ENCODE measurements around the gene CACNB1. TPM values are rescaled to one million over a fixed set of nuclear protein-coding genes. Genes with fewer than 3 reads are reported as not detected.

CACNB1 gene
- total RNA-seq, 1 donor: 7.8 TPM

DNA sequence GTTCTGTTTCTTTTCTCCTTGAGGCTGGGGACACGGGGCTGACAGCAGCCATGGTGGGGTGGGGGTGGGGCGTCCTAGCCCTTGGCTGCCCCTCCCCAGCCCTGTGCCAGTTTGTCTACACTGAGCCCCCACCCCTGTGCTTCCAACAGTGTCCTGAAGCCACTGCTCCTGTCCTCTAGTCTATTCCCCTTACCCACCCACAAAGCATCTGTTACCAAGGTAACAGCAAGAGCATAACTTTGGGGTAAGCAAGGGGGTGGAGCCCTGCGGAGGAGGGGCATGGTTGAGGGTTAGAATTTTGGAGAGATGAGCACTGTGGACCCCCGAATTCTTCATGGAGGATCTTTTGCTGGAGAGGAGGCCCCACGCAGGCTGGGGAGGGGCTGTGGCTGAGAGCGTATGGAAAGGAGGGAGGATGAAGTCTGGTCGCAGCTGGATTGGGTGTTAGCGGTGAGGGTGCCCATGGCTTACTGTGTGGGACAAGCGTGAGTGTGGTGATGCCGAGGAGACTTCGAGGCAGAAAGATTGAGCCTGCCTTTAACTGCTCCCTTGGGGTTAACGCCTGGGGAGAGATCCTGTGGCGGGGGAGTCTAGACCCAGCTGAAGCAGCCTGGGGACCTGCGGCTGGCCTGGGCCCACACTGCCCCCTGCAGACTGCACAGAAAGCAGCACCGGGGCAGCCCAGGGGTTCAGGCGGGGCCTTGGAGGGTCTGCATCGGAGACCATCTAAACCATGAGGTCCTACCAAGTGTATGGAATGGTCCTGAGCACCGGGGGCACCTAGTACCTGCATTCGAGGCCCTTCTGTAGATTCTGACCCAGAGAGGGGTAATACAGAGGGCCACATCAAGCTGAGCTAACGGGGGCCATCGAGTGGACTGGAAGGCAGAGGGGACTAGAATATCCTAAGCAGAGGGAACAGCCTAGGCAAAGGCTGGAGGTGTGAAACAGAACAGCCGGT lies 34.4 kb upstream of the CACNB1 start:
- peak; percentile 54 for DNase-seq (ENCODE audit: low read depth)
- H3K4me3 ChIP-seq (ENCODE audit: low read depth, low read length): peak overlapping the region; percentile 4
- TF ChIP-seq CTCF (IDR thresholded peaks at IDR 0.05; ENCODE audit: insufficient read depth, low read depth, low read length): peak; percentile 77

DNA sequence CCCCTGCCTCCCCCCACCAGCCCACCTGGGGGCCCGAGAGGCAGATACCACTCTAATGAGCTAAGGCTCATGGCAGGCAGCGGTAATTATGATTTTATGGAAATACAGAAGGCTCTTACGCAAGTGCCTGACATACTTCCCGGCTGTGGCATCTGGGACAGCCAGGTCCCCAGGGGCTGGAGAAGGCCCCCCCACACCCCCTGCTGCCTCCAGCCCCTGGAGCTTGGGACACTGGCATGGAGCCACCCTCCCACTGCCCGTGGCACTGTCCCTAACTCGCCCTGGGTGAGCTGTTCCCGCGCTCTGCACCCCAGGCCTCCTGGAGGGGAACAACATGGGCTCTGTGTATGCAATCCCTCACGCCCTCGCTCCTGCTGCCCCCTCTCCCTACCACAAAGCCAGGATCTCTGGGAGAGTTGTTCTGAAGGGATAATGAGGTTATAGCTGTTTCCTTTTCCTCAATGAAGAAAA lies 33.7 kb upstream of the CACNB1 start:
- H3K4me3 ChIP-seq (ENCODE audit: low read depth, low read length): no peak overlapping the region
- DNase-seq (ENCODE audit: low read depth): no peak

DNA sequence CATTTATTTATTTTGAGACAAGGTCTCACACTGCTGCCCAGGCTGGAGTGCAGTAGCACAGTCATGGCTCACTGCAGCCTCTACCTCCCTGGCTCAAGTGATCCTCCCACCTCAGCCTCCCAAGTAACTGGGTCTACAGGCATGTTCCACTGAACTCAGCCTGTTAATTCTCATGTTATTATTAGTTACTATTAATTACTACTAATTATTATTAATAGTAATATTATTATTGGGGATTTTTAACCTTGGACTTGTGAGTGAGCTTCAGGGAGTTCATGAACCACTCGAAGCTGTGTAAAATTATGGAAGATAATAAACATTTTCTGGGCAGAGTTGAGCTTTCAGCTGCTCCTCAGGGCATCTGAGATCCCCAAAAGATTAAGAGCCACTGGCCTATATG lies 32.9 kb upstream of the CACNB1 start:
- TF ChIP-seq CTCF (IDR thresholded peaks at IDR 0.05; ENCODE audit: insufficient read depth, low read depth, low read length): no peak
- no peak overlapping the region for H3K4me3 ChIP-seq (ENCODE audit: low read depth, low read length)
- no peak for DNase-seq (ENCODE audit: low read depth)

More for the DNA sequence above, 33.7 kb upstream of the CACNB1 start:
- no peak for TF ChIP-seq CTCF (IDR thresholded peaks at IDR 0.05; ENCODE audit: insufficient read depth, low read depth, low read length)

- TF ChIP-seq CTCF (IDR thresholded peaks at IDR 0.05; ENCODE audit: insufficient read depth, low read depth, low read length): no peak
Measured at GRCh38 chr17:39229274-39229913, 31.9 kb upstream of the CACNB1 start.

DNA sequence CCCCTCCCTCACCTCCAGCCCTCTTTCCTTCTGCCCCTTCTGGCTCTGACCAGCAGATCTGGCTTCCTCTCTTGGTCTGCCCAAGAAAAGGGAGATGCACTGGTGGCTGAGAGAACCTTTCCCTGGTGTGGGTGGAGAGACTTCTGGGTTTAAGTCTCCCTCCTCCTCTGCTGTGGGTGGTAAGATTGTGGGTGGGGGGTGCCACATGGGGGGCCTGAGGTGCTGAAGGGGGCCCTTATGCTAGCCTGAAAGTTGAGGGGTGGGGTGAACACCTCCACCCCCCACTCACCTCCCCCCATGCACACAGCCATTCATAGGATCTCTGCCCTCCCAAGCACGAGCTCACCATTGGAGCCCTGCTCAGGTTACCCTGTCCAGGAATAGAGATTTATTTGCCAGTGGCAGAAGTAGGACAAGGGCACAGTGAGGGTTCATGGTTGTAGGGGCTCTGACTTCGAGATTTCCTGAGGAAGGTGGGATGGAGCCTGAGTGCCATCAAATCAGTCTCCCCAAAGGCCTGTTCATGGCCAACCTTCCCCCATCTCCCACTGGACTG lies 30.0 kb upstream of the CACNB1 start:
- H3K4me3 ChIP-seq (ENCODE audit: low read depth, low read length): no peak overlapping the region
- TF ChIP-seq CTCF (IDR thresholded peaks at IDR 0.05; ENCODE audit: insufficient read depth, low read depth, low read length): no peak
- no peak for DNase-seq (ENCODE audit: low read depth)

More at GRCh38 chr17:39229274-39229913, 31.9 kb upstream of the CACNB1 start:
- peak; percentile 42 for DNase-seq (ENCODE audit: low read depth)
- H3K4me3 ChIP-seq (ENCODE audit: low read depth, low read length): no peak overlapping the region

- peak; percentile 57 for DNase-seq (ENCODE audit: low read depth)
- H3K4me3 ChIP-seq (ENCODE audit: low read depth, low read length): peak overlapping the region; percentile 50
- no peak for TF ChIP-seq CTCF (IDR thresholded peaks at IDR 0.05; ENCODE audit: insufficient read depth, low read depth, low read length)
Measured at GRCh38 chr17:39225959-39226683, 28.7 kb upstream of the CACNB1 start.
